Progenitor cell of endocrine pancreas (in vitro differentiated cells): ENCODE data around the gene CACNA1E. TPM values are rescaled to one million over a fixed set of nuclear protein-coding genes. Genes with fewer than 3 reads are reported as not detected.

Experiments used
- DNase-seq: peaks from one replicate; pipeline ENCODE4 v3.0.0; 2021; ENCODE audit warnings: low spot score; ENCODE audit not compliant: unreplicated experiment
- H3K27ac Mint-ChIP-seq: 2 replicates; pipeline ENCODE4 v1.8.0; 2021; ENCODE audit warnings: mild to moderate bottlenecking, moderate library complexity, mixed read lengths
- H3K27me3 Mint-ChIP-seq: 2 replicates; pipeline ENCODE4 v1.8.0; 2021; ENCODE audit warnings: mixed read lengths
- H3K36me3 Mint-ChIP-seq: 2 replicates; pipeline ENCODE4 v1.8.0; 2022; ENCODE audit warnings: mixed read lengths; ENCODE audit not compliant: insufficient read depth
- H3K4me1 Mint-ChIP-seq: 2 replicates; pipeline ENCODE4 v1.8.0; 2021; ENCODE audit warnings: low read depth, mixed read lengths
- H3K4me3 Mint-ChIP-seq: 2 replicates; pipeline ENCODE4 v1.8.0; 2021; ENCODE audit warnings: low read depth, mild to moderate bottlenecking, moderate library complexity, mixed read lengths
- H3K9me3 Mint-ChIP-seq: 2 replicates; pipeline ENCODE4 v1.8.0; 2021; ENCODE audit warnings: low read depth, mixed read lengths
- long read RNA-seq: library from polyadenylated mRNA; unstranded; transcript quantifications from one replicate; pipeline ENCODE4 v2.0.0, GENCODE V29; 2020
- total RNA-seq: library from RNA; stranded (reverse); gene quantifications from 2 replicates; pipeline ENCODE4 v1.2.1, GENCODE V29; 2021
- TF ChIP-seq, protein P1 (sequence below): fragments of 200-600 bp; sonication (generic); IDR thresholded peaks from one replicate; pipeline ENCODE4 v1.5.0; 2021; ENCODE audit warnings: antibody characterized with exemption, mild to moderate bottlenecking; ENCODE audit not compliant: unreplicated experiment

Gene CACNA1E
- 0.55 and 0.93 TPM in 2 replicates for total RNA-seq
- long read RNA-seq, result 0 reads

- TF ChIP-seq, protein P1, sequence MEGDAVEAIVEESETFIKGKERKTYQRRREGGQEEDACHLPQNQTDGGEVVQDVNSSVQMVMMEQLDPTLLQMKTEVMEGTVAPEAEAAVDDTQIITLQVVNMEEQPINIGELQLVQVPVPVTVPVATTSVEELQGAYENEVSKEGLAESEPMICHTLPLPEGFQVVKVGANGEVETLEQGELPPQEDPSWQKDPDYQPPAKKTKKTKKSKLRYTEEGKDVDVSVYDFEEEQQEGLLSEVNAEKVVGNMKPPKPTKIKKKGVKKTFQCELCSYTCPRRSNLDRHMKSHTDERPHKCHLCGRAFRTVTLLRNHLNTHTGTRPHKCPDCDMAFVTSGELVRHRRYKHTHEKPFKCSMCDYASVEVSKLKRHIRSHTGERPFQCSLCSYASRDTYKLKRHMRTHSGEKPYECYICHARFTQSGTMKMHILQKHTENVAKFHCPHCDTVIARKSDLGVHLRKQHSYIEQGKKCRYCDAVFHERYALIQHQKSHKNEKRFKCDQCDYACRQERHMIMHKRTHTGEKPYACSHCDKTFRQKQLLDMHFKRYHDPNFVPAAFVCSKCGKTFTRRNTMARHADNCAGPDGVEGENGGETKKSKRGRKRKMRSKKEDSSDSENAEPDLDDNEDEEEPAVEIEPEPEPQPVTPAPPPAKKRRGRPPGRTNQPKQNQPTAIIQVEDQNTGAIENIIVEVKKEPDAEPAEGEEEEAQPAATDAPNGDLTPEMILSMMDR, result no peak
- Mint-ChIP-seq H3K27ac (peak within 1 kb of the TSS; percentile 23), H3K36me3 (no peaks in the 10 kb centered on the region), H3K4me3 (peak within 1 kb of the TSS; percentile 69), H3K27me3 (peaks cover 87% of the 10 kb centered on the region), H3K9me3 (no peaks in the 10 kb centered on the region), H3K4me1 (peaks cover 10% of the 10 kb centered on the region)
- no peak for DNase-seq
Measured at GRCh38 chr1:181483285-181484195, at the start of gene CACNA1E. Gene CACNA1E, plus strand, starts transcription at chr1:181483517. Its CDS starts 228 bp downstream, at chr1:181483745.

DNA sequence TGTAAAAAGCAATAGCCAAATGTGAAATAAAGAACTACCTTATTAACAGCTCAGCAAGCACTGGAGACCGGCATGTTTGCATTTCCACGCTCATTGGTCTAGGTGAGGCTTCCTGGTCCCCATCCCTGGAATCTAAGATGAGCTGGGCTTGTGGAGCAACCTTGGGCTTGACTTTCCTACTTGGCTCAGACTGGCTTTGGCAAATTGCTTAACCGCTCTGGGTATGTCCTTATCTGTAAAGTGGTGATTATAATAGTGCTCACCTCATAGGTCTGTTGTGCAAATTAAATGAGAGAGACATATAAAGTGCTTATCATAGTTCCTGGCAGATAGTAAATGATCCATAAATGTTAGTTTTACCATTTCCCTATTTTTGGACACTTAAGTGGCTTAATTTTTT, 49.4 kb upstream of the CACNA1E start:
- Mint-ChIP-seq H3K36me3 (no peaks in the 10 kb centered on the region), H3K4me1 (peaks cover 16% of the 10 kb centered on the region), H3K9me3 (no peaks in the 10 kb centered on the region), H3K4me3 (no peak overlapping the region), H3K27me3 (peaks cover 17% of the 10 kb centered on the region), H3K27ac (no peak overlapping the region)
- no peak for DNase-seq
- TF ChIP-seq, protein P1, result no peak

DNA sequence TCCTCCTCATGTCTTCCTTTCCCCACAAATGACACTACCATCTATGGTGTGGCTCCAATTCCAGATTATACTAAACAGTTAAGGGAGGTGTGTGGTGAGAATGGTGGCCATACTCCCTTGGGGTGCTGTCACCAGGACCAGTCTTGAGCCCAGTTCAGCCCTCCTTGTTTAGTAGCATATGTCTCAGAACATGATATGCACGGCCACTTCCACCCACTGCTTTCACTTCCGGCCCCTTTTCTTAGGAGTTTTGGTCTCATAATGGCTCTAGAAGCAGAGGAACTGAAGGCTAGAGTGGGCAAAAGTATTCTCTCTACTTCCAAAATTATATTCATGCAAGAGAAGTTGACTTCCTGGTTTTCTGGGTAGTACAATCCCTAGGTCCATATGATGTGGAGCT, 45.3 kb upstream of the CACNA1E start:
- Mint-ChIP-seq H3K4me3 (no peak overlapping the region), H3K4me1 (peaks cover 7% of the 10 kb centered on the region), H3K9me3 (no peaks in the 10 kb centered on the region), H3K27me3 (peaks cover 26% of the 10 kb centered on the region), H3K27ac (no peak overlapping the region), H3K36me3 (no peaks in the 10 kb centered on the region)
- DNase-seq, result no peak
- TF ChIP-seq, protein P1, result no peak

GRCh38 chr1:181440510-181440909, 42.8 kb upstream of the CACNA1E start:
- H3K4me1 Mint-ChIP-seq, result peaks cover 7% of the 10 kb centered on the region
- peaks cover 42% of the 10 kb centered on the region for H3K27me3 Mint-ChIP-seq
- DNase-seq, result no peak
- no peak overlapping the region for H3K27ac Mint-ChIP-seq
- no peaks in the 10 kb centered on the region for H3K9me3 Mint-ChIP-seq
- TF ChIP-seq, protein P1, result no peak
- H3K4me3 Mint-ChIP-seq, result no peak overlapping the region
- no peaks in the 10 kb centered on the region for H3K36me3 Mint-ChIP-seq

DNA sequence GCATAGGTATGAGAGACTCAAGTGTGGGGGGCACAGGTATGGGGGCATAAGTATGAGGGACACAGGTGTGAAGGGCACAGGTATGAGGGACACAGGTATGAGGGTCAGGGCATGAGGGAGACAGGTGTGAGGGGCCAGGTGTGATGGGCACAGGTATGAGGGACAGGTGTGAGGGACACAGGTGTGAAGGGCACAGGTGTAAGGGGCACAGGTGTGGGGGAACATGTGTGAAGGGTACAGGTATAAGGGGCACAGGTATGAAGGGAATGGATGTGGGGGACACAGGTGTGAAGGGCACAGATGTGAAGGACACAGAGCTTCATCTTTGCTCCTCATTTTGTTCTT, 41.2 kb upstream of the CACNA1E start:
- no peaks in the 10 kb centered on the region for H3K9me3 Mint-ChIP-seq
- H3K27ac Mint-ChIP-seq, result no peak overlapping the region
- no peak for DNase-seq
- no peak overlapping the region for H3K4me3 Mint-ChIP-seq
- no peaks in the 10 kb centered on the region for H3K36me3 Mint-ChIP-seq
- TF ChIP-seq, protein P1, result no peak
- peaks cover 7% of the 10 kb centered on the region for H3K4me1 Mint-ChIP-seq
- H3K27me3 Mint-ChIP-seq, result peaks cover 42% of the 10 kb centered on the region
